NCI-H2196 treated with DMSO at 0.1 percent for 48 hours (cell line): ENCODE measurements around the gene POTEJ.
"Not testable (repeated sequence)": the region's sequence is repeated elsewhere in the genome, so short reads cannot be mapped to it uniquely, and the experiment has no call there.

Experiments used
- DNase-seq: peaks from one replicate; lab custom pipeline; 2025; ENCODE audit not compliant: unreplicated experiment; lab: John Stamatoyannopoulos, UW

Gene POTEJ

DNA sequence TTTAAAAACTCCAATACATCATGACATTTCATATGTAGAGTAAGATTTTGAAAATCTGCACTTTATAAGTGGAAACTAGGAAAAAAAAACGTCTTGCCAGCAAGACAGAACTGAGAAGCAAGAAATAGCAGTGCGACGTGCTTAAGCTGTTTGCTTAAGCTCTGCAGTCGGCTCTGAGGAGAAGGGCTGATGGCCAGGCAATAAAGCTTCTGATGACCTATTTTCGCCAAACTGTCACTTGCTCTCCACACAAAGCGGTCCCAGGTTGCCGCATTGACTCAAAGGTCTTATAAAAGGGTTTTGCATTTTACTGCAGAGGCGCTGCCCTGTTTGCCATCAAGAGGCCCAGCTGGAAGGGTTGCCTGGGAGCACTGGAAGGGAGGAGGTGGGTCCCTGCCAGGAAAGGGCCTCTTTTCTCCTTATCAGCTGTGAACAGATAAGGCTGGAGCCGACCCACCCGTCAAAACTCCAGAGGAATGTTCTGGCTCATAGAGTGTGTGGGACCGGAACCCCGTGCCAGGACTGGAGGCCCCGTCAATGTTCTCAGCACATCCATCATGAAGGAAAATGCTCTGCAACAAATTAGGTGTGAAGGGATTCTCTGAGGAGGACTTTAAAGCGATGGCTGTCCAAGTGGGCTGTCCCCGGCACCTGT, 9.5 kb upstream of the POTEJ start:
- not testable (repeated sequence) for DNase-seq

- not testable (repeated sequence) for DNase-seq
Measured at GRCh38 chr2:130608276-130609001, 2.8 kb upstream of the POTEJ start.

GRCh38 chr2:130609002-130609920, 2.0 kb upstream of the POTEJ start:
- DNase-seq: not testable (repeated sequence)

GRCh38 chr2:130610486-130610885, 754 bp upstream of the POTEJ start:
- not testable (repeated sequence) for DNase-seq

GRCh38 chr2:130628784-130629475, 17.7 kb downstream of the POTEJ start:
- not testable (repeated sequence) for DNase-seq

DNA sequence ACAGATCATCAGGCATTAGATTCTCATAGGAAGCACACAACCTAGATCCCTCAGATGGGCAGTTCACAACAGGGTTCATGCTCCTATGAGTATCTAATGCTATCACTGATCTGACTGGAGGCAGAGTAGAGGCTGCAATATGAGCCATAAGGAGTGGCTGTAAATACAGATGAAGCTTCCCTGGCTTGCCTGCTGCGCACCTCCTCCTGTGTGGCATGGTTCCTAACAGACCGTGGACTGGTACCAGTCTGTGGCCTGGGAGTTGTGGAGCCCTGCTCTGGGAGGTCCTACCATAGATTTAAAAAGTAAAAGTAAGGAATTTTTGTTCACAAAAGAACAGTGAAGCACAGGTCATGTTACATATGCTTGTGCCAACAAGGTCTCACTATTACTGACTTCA, 27.7 kb downstream of the POTEJ start:
- not testable (repeated sequence) for DNase-seq

- not testable (repeated sequence) for DNase-seq
Measured at GRCh38 chr2:130641688-130642087, 30.4 kb downstream of the POTEJ start.

DNA sequence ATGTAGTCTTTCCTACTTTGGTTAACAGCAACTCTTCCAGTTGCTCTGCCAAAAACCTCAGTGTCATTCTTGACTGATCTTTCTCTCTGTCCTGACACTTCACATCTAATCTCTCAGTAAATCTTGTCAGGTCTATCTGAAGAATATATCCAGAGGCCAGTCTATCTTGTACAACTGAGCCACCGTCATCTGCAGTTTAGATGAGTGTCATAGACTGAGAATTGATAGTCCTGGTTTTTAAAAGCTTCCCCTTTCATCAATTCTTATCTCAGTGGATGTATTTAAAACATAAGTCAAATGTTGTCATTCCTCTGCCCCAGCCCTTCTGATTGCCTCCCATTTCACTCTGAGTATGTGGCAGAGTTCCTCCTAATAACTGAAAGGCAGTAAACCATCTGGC, 38.0 kb downstream of the POTEJ start:
- DNase-seq: not testable (repeated sequence)

- not testable (repeated sequence) for DNase-seq
Measured at GRCh38 chr2:130664506-130664905, 53.3 kb downstream of the POTEJ start.

GRCh38 chr2:130665596-130665995, 54.4 kb downstream of the POTEJ start:
- not testable (repeated sequence) for DNase-seq

DNA sequence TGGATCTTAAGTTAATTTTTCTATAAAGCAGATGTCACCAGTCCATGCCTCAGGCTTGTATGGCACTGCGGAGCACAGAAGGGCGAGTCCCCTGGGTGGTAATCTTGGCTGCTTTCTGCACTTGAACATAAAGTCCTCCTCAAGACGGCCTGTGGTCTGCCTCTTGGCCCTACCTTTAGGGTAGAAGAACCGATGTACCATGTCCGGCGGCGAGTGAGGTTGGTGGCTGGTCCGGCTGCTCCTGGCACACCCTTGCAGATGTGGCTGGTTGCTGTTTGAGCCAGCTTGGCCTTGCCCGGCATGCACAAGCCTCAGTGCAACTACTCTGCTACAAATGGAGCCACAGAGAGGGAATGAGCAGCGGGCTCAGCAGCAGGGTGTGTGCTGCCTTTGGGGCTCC, 56.3 kb downstream of the POTEJ start:
- not testable (repeated sequence) for DNase-seq

DNA sequence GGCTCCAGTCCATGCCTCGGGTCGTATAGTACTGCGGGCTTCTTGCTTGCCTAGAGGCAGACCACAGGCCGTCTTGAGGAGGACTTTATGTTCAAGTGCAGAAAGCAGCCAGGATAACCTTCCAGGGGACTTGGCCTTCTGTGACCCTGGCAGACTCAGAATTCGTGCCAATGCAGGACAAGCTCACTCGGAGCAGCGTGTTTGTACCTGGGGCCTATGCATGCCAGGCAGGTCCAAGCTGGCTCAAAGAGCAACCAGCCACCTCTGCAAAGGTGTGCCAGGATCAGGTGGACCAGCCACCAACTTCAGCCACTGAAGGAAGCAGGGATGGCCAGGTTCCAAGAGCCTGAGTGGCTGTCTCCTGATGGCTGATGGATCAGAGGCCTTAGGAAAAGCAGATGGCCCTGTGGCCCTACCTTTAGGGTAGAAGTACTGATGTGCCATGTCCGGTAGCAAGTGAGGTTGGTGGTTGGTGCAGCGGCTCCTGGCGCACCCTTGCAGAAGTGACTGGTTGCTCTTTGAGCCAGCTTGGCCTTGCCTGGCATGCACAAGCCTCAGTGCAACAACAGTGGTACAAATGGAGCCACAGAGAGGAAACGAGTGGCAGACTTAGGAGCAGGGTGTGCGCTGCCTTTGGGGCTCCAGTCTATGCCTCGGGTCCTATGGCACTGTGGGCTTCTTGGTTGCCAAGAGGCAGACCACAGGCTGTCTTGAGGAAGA, 58.9 kb downstream of the POTEJ start:
- not testable (repeated sequence) for DNase-seq

GRCh38 chr2:130692041-130692770, 81.0 kb downstream of the POTEJ start:
- DNase-seq: not testable (repeated sequence)

DNA sequence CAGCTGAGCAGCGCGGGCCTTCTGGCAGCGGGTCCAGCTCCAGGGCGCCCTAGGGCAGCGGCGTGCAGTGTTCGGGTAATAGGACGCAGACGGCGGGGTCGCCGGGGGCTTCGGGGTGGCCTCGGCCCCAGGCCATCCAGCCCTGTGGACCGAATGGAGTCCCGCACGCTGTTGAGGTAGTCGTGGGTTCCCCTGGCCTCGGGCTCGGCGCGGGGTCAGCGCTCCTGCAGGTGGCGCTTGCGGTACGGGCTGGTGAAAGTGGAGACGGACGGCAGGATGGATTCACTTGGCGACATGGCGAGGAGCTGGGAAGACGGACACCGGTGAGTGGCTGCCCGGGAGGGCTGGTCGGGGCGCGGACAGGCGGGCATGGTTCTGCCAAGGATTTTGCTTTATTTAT, 82.2 kb downstream of the POTEJ start:
- not testable (repeated sequence) for DNase-seq

DNA sequence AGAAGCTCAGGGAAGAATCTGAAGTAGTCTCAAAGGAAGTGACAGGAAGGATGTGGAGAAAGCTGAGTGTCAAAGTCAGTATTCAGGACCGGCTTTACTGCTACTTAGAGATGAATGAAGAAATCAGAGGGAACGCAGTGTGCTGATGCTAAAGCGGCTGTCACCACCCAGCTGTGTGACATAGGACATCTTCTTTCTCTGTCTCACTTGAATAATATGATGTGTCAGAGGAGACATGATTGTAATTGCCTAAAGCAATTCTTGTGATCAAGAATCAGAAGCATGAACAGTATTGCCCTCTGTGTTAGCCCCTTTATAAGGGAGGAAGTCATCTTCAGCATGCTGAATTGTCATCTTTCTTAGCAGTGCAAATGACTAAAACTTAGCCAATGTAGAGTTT, 92.0 kb downstream of the POTEJ start:
- not testable (repeated sequence) for DNase-seq
